HG03139 (cell line): ENCODE results near the gene C7orf33.

Source experiments
- ATAC-seq: cut with Tn5 transposase; IDR thresholded peaks from one replicate; pipeline ENCODE4 v1.9.1; 2021; ENCODE audit not compliant: unreplicated experiment

The C7orf33 gene

GRCh38 chr7:148624735-148625134, 34.2 kb downstream of the C7orf33 start:
- no peak for ATAC-seq

GRCh38 chr7:148625342-148625741, 34.8 kb downstream of the C7orf33 start:
- ATAC-seq: no peak

GRCh38 chr7:148626828-148627227, 36.3 kb downstream of the C7orf33 start:
- no peak for ATAC-seq

- no peak for ATAC-seq
These were observed 37.4 kb downstream of the C7orf33 start for GRCh38 chr7:148628011-148628410.

GRCh38 chr7:148630078-148630477, 39.5 kb downstream of the C7orf33 start:
- no peak for ATAC-seq

- no peak for ATAC-seq
These were observed 43.2 kb downstream of the C7orf33 start for GRCh38 chr7:148633761-148634160.

- ATAC-seq: no peak
These were observed 46.5 kb downstream of the C7orf33 start for GRCh38 chr7:148637094-148637493.

GRCh38 chr7:148645898-148646297, 55.3 kb downstream of the C7orf33 start:
- no peak for ATAC-seq

- no peak for ATAC-seq
These were observed 59.8 kb downstream of the C7orf33 start for GRCh38 chr7:148650232-148650858.

- no peak for ATAC-seq
These were observed 62.2 kb downstream of the C7orf33 start for GRCh38 chr7:148652773-148653172.

- no peak for ATAC-seq
These were observed 67.4 kb downstream of the C7orf33 start for GRCh38 chr7:148657929-148658328.

GRCh38 chr7:148661471-148661870, 70.9 kb downstream of the C7orf33 start:
- no peak for ATAC-seq

- ATAC-seq: no peak
These were observed 72.1 kb downstream of the C7orf33 start for GRCh38 chr7:148662646-148663045.

GRCh38 chr7:148664324-148664723, 73.8 kb downstream of the C7orf33 start:
- no peak for ATAC-seq

- ATAC-seq: no peak
These were observed 74.7 kb downstream of the C7orf33 start for GRCh38 chr7:148665221-148665620.
